LNCAP (cell line): ENCODE results near the gene CLIP3.

ENCODE experiments used
- CTCF ChIP-seq: fragments of 450-650 bp; IDR thresholded peaks from 2 replicates; pipeline ENCODE4 v1.5.1; 2017; ENCODE audit warnings: mild to moderate bottlenecking

Gene CLIP3

GRCh38 chr19:35992907-35993765, 39.5 kb downstream of the CLIP3 start:
- TF ChIP-seq CTCF = no peak

GRCh38 chr19:35991731-35992450, 40.8 kb downstream of the CLIP3 start:
- no peak for TF ChIP-seq CTCF

- no peak for TF ChIP-seq CTCF
Observed at GRCh38 chr19:35990771-35991730, 41.6 kb downstream of the CLIP3 start.

- TF ChIP-seq CTCF = no peak
Observed at GRCh38 chr19:35990156-35990555, 42.5 kb downstream of the CLIP3 start.

- no peak for TF ChIP-seq CTCF
Observed at GRCh38 chr19:35988824-35989223, 43.8 kb downstream of the CLIP3 start.

GRCh38 chr19:35987571-35987896, 45.1 kb downstream of the CLIP3 start:
- no peak for TF ChIP-seq CTCF
